ENCODE results near the gene ALDH1A2. TPM values are rescaled to one million over a fixed set of nuclear protein-coding genes. Genes with fewer than 3 reads are reported as not detected.

Gene ALDH1A2
- total RNA-seq, 1 donor from 2014 or later: 0.91 TPM

GRCh38 chr15:57993409-57994145, 71.9 kb downstream of the ALDH1A2 start:
- H3K27me3 Mint-ChIP-seq (ENCODE audit: low read depth): peaks cover 3% of the 10 kb centered on the region
- no peak overlapping the region for H3K4me3 Mint-ChIP-seq
- H3K27ac Mint-ChIP-seq (ENCODE audit: unreplicated experiment): no peak overlapping the region
- no peak for DNase-seq (ENCODE audit: low read depth, low spot score)
- no peaks in the 10 kb centered on the region for H3K36me3 Mint-ChIP-seq (ENCODE audit: low read depth)
- no peaks in the 10 kb centered on the region for H3K9me3 Mint-ChIP-seq
- H3K4me1 Mint-ChIP-seq: no peaks in the 10 kb centered on the region
- TF ChIP-seq, protein P1, sequence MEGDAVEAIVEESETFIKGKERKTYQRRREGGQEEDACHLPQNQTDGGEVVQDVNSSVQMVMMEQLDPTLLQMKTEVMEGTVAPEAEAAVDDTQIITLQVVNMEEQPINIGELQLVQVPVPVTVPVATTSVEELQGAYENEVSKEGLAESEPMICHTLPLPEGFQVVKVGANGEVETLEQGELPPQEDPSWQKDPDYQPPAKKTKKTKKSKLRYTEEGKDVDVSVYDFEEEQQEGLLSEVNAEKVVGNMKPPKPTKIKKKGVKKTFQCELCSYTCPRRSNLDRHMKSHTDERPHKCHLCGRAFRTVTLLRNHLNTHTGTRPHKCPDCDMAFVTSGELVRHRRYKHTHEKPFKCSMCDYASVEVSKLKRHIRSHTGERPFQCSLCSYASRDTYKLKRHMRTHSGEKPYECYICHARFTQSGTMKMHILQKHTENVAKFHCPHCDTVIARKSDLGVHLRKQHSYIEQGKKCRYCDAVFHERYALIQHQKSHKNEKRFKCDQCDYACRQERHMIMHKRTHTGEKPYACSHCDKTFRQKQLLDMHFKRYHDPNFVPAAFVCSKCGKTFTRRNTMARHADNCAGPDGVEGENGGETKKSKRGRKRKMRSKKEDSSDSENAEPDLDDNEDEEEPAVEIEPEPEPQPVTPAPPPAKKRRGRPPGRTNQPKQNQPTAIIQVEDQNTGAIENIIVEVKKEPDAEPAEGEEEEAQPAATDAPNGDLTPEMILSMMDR (conservative IDR thresholded peaks at IDR 0.05): no peak

GRCh38 chr15:57992761-57993355, 72.7 kb downstream of the ALDH1A2 start:
- TF ChIP-seq, protein P1 (conservative IDR thresholded peaks at IDR 0.05): no peak
- Mint-ChIP-seq H3K9me3 (no peaks in the 10 kb centered on the region), H3K4me1 (no peaks in the 10 kb centered on the region), H3K27ac (ENCODE audit: unreplicated experiment) (no peak overlapping the region), H3K27me3 (ENCODE audit: low read depth) (peaks cover 3% of the 10 kb centered on the region), H3K36me3 (ENCODE audit: low read depth) (no peaks in the 10 kb centered on the region), H3K4me3 (no peak overlapping the region)
- no peak for DNase-seq (ENCODE audit: low read depth, low spot score)

DNA sequence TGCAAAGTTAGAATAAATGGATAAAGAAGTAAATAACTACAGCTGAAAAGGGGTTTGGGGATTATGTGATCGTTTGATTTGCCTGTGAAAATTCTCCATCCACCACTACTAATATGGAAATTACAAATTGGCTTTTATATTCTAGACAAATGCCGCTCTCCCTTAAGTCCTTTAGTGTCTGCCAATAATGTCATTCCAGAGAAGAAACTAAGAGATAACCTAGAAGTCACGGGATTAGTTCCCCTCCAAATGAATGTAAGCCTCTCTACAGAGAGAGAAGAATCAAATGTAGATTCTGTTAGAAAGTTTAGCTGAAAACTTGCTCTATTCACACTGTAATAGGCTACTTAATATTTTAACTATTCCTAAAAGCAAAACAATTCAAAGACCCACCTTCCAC, 92.0 kb downstream of the ALDH1A2 start:
- Mint-ChIP-seq H3K9me3 (peaks cover 2% of the 10 kb centered on the region), H3K27me3 (ENCODE audit: low read depth) (no peaks in the 10 kb centered on the region), H3K36me3 (ENCODE audit: low read depth) (no peaks in the 10 kb centered on the region), H3K4me3 (no peak overlapping the region), H3K4me1 (no peaks in the 10 kb centered on the region), H3K27ac (ENCODE audit: unreplicated experiment) (no peak overlapping the region)
- DNase-seq (ENCODE audit: low read depth, low spot score): no peak
- TF ChIP-seq, protein P1 (conservative IDR thresholded peaks at IDR 0.05): no peak

DNA sequence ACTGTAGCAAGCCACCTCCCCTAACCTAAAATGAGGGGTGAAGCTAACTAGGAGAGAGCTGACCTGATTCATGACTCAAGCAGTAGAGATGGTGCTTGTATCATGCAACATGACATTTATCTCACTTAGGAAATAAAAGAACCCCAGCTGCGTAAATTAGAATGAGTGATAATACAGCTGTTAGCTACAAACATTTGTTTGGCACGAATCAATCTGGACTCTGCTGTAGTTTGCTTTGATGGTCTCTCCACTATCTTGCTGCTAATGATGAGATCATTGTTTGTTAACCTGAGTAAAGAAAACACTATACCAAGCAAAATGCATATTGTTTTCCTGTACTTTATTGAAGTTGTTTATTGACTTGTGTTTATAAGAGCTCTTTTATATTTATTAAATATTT, 92.6 kb downstream of the ALDH1A2 start:
- no peak overlapping the region for H3K4me3 Mint-ChIP-seq
- no peaks in the 10 kb centered on the region for H3K4me1 Mint-ChIP-seq
- no peak for DNase-seq (ENCODE audit: low read depth, low spot score)
- H3K36me3 Mint-ChIP-seq (ENCODE audit: low read depth): no peaks in the 10 kb centered on the region
- no peak overlapping the region for H3K27ac Mint-ChIP-seq (ENCODE audit: unreplicated experiment)
- TF ChIP-seq, protein P1 (conservative IDR thresholded peaks at IDR 0.05): no peak
- H3K9me3 Mint-ChIP-seq: peaks cover 2% of the 10 kb centered on the region
- no peaks in the 10 kb centered on the region for H3K27me3 Mint-ChIP-seq (ENCODE audit: low read depth)

DNA sequence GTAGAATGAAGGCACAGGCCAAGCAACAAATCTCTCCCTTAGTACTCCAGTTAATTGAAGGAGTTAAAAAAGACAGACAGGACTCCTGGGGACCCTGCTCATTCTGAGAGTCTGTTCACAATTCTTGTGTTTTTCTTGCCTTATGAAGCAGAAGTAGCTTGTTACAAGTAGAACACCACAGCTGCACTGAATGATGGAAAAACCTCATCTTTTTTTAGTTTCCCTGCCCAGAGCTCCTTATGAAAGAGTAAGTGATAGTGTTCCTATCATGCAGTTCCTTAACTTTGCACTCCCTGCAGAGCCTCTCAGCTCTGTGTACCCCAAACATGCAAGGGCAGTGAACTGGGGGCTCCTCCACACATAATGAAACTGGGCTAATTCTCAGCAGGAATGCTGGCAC, 95.5 kb downstream of the ALDH1A2 start:
- TF ChIP-seq, protein P1 (conservative IDR thresholded peaks at IDR 0.05): no peak
- Mint-ChIP-seq H3K4me1 (no peaks in the 10 kb centered on the region), H3K36me3 (ENCODE audit: low read depth) (no peaks in the 10 kb centered on the region), H3K4me3 (no peak overlapping the region), H3K27me3 (ENCODE audit: low read depth) (no peaks in the 10 kb centered on the region), H3K27ac (ENCODE audit: unreplicated experiment) (no peak overlapping the region), H3K9me3 (no peaks in the 10 kb centered on the region)
- no peak for DNase-seq (ENCODE audit: low read depth, low spot score)

Measured in neural crest cell (in vitro differentiated cells).